ENCODE results near the gene SLCO1A2.

SLCO1A2 gene

GRCh38 chr12:21328578-21328977, 6.1 kb downstream of the SLCO1A2 start:
- no peak for DNase-seq

GRCh38 chr12:21324551-21324950, 10.2 kb downstream of the SLCO1A2 start:
- DNase-seq = no peak

- no peak for DNase-seq
Measured at GRCh38 chr12:21323736-21324135, 11.0 kb downstream of the SLCO1A2 start.

GRCh38 chr12:21308785-21309184, 25.9 kb downstream of the SLCO1A2 start:
- DNase-seq = no peak

GRCh38 chr12:21305661-21306060, 29.1 kb downstream of the SLCO1A2 start:
- no peak for DNase-seq

GRCh38 chr12:21300632-21301031, 34.1 kb downstream of the SLCO1A2 start:
- DNase-seq = no peak

- no peak for DNase-seq
Measured at GRCh38 chr12:21296751-21297406, 37.8 kb downstream of the SLCO1A2 start.

GRCh38 chr12:21296348-21296747, 38.4 kb downstream of the SLCO1A2 start:
- no peak for DNase-seq

GRCh38 chr12:21294176-21294575, 40.5 kb downstream of the SLCO1A2 start:
- DNase-seq = no peak

- DNase-seq = no peak
Measured at GRCh38 chr12:21292111-21292510, 42.6 kb downstream of the SLCO1A2 start.

GRCh38 chr12:21289698-21290097, 45.0 kb downstream of the SLCO1A2 start:
- DNase-seq = no peak

- DNase-seq = no peak
Measured at GRCh38 chr12:21276826-21277225, 57.9 kb downstream of the SLCO1A2 start.

- no peak for DNase-seq
Measured at GRCh38 chr12:21265932-21266331, 68.8 kb downstream of the SLCO1A2 start.

- DNase-seq = no peak
Measured at GRCh38 chr12:21264232-21264631, 70.5 kb downstream of the SLCO1A2 start.

- no peak for DNase-seq
Measured at GRCh38 chr12:21257172-21257571, 77.5 kb downstream of the SLCO1A2 start.

GRCh38 chr12:21252070-21252469, 82.6 kb downstream of the SLCO1A2 start:
- DNase-seq = no peak

- DNase-seq = no peak
Measured at GRCh38 chr12:21248679-21249078, 86.0 kb downstream of the SLCO1A2 start.

GRCh38 chr12:21239866-21240265, 94.9 kb downstream of the SLCO1A2 start:
- no peak for DNase-seq

GRCh38 chr12:21234395-21234794, 100.3 kb downstream of the SLCO1A2 start:
- DNase-seq = no peak

GRCh38 chr12:21223930-21224329, 110.8 kb downstream of the SLCO1A2 start:
- DNase-seq = no peak

GRCh38 chr12:21221778-21222177, 112.9 kb downstream of the SLCO1A2 start:
- no peak for DNase-seq

- DNase-seq = no peak
Measured at GRCh38 chr12:21221072-21221471, 113.6 kb downstream of the SLCO1A2 start.

GRCh38 chr12:21220266-21220665, 114.5 kb downstream of the SLCO1A2 start:
- DNase-seq = no peak

- no peak for DNase-seq
Measured at GRCh38 chr12:21219206-21219605, 115.5 kb downstream of the SLCO1A2 start.

All from NCI-H2227 treated with DMSO at 0.1 percent for 48 hours (cell line).